Cardiac fibroblast (primary cell): ENCODE results near the gene BCAN.

Experiments used
- DNase-seq, 2 donors: peaks; one replicate each; pipeline versions ENCODE4 v3.0.0 to v3.0.0-alpha.2; 2010; ENCODE audit warnings: low read depth in 2 of 2
- H3K4me3 ChIP-seq, 2 donors: replicated peaks in 1 of 2; 1 replicate in 1 of 2; 2 replicates in 1 of 2; pipeline ENCODE4 v1.5.1; 2011; ENCODE audit warnings: low read depth in 2 of 2, low read length in 2 of 2, mild to moderate bottlenecking in 2 of 2, moderate library complexity in 1 of 2
- TF ChIP-seq, protein P1 (sequence below): IDR thresholded peaks from one replicate; pipeline ENCODE4 v1.5.1; 2011; ENCODE audit warnings: low read depth, mild to moderate bottlenecking, low read length, inconsistent platforms

Gene BCAN

DNA sequence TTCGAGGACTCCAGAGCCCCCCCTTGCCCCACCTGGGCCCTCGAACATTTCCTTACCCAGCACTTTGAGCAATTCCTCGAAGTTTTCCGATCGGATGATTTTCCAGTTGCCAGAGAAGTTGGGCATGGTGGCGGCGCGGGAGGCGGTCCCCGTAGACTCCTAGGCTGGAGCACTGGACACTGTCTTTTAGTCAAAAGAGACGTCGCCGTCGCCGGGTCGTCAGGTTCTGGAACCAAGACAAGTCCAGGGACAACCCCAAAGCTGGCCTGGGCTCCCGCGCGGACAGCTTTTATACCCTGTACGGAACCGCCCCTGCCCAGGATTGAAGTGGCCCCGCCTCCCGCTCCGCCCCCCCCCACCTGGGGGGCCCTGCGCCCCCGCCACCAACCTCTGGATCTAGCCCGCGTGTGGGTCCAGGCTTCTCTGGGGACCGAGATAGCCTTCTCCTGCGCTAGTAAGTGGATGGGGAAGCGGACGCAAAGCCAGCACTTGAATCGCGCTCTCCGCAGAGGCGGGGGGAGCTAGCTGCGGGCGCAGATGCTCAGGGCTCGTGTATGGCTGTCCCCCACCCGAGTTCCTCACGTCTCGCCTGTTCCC, 63.5 kb downstream of the BCAN start, which contains the start of gene CRABP2:
Gene CRABP2, minus strand, starts transcription at position 263 of the 597 bp plus-strand sequence. Its CDS starts 137 bp downstream, at position 126.
- peak within 1 kb of the TSS; percentile 36 to 42 for H3K4me3 ChIP-seq
- no peak for DNase-seq
- TF ChIP-seq, protein P1, sequence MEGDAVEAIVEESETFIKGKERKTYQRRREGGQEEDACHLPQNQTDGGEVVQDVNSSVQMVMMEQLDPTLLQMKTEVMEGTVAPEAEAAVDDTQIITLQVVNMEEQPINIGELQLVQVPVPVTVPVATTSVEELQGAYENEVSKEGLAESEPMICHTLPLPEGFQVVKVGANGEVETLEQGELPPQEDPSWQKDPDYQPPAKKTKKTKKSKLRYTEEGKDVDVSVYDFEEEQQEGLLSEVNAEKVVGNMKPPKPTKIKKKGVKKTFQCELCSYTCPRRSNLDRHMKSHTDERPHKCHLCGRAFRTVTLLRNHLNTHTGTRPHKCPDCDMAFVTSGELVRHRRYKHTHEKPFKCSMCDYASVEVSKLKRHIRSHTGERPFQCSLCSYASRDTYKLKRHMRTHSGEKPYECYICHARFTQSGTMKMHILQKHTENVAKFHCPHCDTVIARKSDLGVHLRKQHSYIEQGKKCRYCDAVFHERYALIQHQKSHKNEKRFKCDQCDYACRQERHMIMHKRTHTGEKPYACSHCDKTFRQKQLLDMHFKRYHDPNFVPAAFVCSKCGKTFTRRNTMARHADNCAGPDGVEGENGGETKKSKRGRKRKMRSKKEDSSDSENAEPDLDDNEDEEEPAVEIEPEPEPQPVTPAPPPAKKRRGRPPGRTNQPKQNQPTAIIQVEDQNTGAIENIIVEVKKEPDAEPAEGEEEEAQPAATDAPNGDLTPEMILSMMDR, result no peak

DNA sequence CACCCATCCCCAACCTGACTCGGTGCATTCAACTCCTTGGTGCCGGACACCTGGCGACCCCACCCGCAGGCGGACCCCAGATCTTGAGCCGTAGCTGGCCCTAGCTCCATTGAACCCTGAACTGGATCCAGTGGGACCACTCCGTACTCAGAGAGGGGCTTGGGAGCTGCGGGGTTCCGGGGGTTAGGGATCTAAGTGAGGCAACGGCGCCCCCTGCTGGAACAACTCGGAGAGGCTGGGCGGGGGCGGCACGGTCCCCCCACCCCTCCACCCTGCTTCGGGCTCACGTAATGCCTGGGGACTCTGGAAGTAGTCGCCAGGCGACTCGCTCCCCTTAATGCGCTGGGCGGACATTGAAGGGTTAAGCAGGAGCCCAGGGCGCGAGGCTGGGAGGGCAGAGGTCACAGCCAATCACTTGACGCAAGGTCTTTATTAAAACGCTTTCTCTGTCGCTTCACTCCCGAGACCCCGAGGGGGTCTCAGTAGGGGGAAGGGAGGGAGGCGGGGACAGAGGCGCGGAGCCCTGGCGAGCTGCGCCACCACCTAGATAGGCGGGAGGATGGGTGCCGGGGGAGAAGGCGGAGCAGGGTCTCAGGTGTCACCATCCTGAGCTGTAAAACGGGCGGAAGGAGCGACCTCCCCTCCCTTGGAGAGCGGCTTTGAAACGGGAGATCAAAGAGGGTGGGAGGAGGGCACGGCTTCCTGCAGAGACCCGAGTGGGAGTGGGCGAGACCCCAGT, 64.2 kb downstream of the BCAN start:
- DNase-seq, result peak; percentile 40 to 59
- TF ChIP-seq, protein P1, result peak; percentile 83
- H3K4me3 ChIP-seq, result peak overlapping the region; percentile 36 to 42

DNA sequence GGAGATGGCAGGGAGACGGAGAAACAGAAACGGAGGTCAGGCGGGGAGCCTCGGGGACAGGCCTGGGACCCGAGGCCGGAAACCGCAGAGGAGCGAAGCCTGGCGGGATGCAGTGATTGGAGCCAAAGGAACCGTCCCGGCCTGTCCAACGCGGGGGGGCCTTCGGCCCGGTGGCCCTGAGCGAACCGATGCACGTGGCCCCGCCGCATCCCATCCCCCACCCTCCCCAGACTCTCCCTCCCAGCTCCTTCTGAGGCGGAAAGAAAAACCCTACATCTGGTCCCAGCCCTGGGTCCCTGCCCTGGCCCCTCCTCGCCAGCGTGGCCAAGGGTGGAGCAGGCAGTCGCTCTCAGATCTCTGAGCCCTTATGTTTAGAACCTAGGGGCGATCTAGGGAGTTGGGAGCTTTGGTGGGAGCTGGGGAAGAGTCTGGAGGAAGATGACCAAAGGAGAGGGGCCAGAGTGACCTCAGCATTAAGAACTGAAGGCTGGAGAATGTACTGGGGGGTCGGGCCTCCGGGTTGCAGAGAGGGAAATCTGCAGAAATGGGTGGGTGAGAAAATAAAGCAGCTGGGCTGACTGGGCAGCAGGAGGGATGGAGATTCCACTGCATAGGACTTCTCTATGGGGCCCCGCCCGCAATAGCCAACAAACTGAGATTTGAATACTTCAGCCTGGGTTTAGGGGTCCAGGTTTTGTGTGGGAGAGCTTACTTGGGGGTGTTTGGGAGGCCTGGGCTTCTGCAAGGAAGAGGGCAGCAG, 64.9 kb downstream of the BCAN start:
- TF ChIP-seq, protein P1, result no peak

DNA sequence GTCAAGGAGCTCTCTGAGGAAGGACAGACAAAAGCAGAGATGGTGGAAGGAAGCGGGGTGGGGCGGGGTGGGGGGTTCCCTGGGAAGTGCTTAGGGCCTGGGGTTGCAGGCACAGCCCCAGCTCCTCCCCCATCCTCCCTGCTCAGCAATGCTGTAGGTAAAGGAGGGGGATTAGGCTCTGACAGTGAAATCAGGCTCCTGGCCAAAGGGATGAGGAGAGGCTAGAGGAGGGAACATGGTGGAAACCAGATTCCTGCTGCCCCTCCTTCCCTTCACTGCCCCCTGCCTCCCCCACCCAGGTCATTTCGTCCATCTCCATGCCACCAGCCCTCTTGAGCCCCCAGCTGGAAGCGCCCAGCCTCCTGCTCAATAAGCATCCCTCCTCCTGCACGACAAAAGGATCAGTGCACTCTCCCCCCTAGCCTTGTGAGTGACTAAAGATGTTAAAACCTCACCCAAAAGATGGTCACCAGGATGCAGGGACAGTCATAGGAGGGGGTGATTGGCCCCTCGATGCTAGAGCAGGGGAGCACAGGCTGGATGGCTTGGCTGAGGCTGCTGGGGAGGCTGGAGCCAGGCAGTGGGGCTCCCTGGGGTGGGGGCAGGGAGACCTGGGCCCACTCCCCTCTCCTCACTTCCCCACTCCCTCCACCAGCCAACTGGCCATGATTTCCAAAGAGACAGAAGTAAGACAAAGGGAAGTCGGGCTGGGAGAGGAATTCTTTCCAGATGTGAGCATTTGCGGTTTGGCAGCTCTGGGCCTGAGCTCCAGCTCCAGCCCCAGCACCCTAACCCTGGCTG, 65.7 kb downstream of the BCAN start:
- DNase-seq, result peak in 1 of 2 donors; percentile 58
- TF ChIP-seq, protein P1, result no peak
- no peak overlapping the region for H3K4me3 ChIP-seq

More for the DNA sequence above, 64.9 kb downstream of the BCAN start:
- H3K4me3 ChIP-seq, result peak overlapping the region; percentile 10 to 19
- DNase-seq, result peak in 1 of 2 donors; percentile 68

DNA sequence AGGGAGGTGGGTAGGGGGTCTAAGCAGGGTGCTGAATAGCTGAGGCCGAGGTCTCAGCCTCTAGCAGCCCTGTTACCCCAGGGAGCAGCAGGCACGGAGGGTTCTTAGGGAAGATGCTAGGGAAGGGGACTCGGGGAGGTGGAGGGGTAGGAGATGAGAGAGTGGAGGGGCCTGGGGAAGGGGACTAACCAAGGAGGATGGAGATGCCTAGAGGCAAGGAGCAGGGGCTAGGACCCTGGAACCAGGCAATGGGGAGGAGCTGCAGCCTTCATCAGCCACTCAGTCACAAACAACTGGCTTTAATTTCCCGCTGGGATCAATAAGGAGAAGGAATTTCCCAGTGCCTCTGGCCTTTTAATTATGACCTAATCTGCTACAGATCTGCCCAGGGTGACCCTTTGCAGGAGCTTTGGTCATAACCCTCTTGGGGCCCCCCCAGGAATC, 66.3 kb downstream of the BCAN start:
- no peak overlapping the region for H3K4me3 ChIP-seq
- TF ChIP-seq, protein P1, result no peak
- no peak for DNase-seq

DNA sequence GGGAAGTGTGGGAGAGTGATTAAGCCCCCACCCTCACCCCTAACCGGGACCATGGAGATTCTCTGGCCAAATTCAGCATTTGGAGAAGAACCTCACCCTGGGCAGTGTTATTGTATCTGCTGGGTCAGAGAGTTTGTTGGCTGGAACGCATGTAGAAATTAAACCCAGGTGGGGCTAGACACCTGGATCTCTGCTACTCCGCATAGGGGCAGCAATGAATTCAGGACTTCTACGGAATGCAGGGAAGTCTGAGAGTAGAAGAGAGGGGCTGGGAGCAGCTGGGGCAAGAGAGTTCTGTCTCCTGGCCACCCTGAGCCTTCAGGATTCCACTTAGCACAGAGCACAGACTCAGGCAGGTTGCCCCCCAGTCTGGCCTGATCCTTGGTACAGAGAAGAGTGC, 67.1 kb downstream of the BCAN start:
- no peak for DNase-seq
- TF ChIP-seq, protein P1, result no peak
- no peak overlapping the region for H3K4me3 ChIP-seq
